Measurements from ENCODE around the gene INHA.

The INHA gene

DNA sequence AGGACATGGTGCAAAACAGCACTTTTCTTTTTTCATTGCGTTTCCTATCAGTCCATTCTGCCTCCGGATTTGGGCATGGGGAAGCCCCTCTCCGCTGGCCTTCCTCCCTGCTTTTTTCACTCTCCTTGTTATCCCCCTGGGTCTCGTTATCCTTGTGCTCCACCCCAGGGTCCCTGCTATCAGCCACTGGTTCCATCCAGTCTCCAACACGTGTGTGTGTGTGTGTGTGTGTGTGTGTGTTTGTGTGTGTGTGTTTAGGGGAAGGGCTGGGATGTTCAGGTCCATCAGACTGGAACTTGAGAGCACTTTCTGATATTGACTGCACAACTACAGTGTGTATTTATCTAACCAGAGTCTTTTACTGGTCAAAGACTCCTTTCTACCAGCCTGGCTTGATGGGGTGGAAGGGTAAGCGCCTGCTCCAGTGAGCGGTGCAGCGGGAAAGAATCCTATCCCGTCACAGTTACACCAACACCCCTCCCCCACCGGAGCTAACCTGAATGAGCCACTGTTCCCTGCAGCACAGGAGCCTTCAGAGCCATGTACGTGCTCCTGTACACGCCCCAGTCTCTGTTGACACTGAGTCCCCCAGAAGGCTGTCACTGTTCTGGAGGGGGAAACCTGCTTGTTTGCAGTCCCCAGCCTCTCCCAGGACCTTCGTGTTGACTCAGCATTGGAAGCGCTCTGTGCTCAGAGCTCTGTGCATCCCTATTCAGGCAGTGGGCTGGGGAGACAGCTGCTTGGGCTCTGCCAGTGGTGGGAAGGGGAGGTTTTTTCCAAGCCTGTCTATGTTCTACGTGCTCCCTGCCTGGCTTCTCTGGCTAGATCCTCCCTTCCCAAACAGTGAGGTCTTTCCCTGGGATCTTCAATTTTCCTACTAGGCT is 4.6 kb downstream of the INHA start:
- DNase-seq, result no peak

DNA sequence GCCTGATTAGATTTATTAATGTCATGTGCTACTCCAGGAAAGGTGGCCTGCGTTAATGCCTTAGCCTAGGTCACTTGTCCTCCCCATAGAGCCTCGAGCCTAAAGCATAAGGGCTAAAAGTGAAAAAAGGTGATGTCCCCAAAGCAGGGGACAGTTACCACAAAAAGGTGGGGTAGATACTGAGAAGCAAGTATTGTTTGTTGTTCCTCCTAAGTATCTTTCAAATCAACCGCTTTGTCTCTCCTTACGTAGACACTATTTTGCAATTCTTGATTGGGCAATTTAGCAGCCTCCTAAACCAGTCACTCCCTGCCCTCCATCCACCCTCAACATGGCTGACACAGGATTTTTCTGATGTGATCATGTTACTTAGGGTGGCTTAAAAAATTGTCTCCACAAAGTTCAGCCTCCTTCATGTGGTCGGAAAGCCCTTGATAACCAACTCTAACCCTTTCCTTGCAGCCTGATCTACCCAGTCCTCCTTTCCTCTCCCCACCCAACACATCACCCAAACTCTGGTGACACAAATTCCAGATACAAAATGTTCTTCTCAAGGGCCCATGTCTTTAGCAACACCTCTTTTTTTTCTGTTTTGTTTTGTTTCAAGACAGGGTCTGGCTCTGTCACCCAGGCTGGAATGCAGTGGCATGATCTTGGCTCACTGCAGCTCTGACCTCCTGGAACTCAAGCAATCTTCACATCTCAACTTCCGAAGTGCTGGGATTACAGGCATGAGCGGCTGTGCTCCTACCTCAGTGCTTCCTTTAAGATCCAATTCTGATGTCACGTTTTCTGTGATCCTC is 6.9 kb downstream of the INHA start:
- no peak for DNase-seq

DNA sequence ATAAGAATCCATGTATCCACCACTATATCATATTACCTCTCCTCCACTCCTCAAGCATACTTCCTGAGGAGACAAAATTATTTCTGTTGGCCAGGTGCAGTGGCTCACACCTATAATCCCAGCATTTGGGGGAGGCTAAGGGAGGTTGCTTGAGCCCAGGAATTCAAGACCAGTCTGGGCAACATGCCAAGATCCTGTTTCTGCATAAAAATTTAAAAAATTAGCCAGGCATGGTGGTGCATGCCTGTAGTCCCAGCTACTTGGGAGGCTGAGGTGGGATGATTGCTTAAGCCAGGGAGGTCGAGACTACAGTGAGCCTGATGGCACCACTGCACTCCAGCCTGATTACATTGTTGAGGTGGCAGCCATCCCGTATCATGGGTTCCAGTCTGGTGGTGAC is 9.2 kb downstream of the INHA start:
- no peak for DNase-seq

DNA sequence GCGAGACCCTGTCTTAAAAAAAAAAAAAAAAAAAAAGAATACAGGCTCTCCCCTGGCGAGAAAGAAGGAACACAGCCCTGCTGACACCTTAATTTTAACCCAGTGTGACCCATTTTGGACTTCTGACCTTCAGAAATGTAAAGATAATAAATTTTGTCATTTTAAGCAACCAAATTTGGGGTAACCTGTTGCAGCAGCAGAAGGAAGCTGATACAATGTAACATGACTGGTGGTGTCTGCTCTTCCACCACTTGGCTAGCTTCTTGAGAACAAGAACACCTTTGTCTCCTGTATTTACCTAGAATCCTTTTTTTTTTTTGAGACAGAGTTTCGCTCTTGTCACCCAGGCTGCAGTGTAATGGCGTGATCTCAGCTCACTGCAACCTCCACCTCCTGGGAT is 19.0 kb downstream of the INHA start:
- no peak for DNase-seq

DNA sequence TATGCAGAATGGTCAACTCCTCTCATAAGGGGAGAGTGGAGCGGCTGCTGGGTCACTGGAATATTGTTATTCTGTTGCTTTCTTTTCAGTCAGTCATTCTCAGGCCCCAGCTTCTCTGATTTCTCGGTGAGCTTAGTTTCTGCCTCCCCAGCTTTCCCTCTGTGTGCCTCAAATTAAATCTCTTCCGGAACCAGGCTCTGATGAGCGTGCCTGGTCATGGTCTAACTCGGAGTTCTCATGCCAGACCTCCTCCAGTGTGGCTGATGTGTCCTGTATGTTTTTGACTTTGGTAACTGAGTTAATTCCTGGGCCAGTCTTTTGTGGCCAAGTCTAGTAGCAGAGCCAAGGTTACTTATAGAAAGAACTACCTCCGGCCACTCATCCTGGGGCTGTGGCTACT is 20.6 kb downstream of the INHA start:
- no peak for DNase-seq

DNA sequence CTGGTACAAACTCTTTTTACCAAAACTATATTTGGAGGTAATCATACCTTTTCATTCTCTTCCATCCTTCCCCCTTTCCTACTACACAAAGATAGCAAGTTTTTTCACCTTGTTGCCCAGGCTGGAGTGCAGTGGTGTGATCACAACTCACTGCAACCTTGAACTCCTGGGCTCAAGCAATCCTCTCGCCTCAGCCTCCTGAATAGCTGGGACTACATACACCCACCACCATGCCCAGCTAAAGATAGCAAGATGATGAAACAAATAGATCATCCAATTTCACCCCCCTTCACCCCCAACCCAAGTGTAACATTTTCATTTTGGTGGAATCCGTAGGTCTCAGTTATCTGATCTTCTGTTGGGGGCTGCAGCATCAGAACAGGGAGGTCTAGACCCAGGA is 21.0 kb downstream of the INHA start:
- DNase-seq, result no peak

DNA sequence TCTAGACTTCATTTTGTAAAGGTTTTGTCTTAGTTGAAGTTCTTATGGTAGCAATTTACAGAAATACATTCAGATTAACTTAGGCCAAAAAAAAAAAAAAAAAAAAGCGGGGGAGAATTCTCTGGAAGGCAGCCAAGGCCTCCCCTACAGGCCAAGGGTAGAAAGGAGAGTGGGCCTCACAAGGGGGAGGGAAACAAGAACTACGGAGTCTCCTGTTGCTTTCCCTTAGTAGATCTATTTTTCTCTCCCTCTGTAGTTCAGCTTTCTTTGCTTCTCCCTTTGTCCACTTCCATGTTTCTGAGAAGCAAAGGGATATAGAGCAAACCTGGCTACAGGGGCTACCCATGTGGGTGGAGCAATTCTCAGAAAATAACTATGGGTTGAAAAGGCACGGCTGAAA is 23.1 kb downstream of the INHA start:
- no peak for DNase-seq

DNA sequence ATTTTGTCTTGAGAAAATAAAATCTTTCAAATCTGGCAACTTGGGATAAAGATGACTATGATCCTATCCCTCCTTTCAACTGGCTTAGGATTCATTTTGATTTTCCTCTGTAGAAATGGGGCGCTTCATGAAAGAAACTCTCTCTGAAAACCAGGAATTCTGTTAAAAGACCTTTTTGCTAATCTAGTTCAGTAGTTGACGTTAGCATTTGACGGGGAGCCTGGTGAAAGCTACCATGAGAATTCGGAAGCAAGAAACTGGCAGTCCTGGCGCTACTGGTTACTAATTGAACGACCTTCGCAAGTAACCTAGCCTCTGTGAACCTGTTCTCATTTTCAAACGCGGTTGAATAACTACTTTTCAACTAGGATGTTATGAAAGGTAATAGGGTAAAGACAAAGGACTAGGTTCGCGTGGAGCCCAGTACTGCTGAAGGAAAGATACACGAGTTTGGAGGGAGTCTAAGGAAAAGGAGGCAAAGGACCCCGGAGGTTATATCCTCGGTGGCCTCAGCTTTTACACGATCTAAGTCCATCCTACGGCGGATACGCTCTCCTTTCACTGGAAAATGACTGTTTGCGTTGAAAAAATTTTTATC is 24.9 kb downstream of the INHA start:
- no peak for DNase-seq

DNA sequence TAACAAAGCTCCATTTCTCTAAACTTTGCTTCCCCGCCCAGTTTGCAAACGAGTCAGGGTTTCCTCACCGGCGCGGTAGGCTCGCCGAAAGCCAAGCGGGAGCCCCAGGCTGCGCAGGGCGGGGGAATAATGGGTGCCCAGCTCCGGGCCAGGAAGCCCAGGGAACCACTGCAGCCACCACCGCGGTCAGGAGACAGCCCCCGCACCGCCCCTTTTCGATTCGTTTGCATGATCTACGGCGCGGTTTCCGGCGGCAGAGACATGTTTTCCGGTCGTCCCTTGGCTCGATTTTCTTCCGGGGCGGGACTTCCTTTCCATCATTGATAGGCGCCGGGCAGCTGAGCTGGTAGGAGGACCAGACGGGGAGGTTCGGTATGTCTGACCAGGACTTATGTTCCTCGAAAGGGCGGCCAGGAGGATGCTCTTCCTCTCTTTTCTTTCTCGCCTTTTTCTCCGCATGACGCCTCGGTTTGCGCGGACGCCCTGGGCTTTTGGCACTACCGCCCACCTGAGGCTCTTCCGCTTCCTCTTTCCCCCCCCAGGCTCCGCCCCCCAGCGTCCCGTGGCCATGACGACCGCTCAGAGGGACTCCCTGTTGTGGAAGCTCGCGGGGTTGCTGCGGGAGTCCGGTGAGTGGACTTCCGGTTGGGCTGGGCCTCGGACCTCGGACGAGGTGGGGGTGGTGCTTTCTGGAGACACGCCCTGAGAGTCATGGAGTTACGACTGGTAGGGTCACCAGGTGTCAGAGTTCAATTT is 25.6 kb downstream of the INHA start, which contains the start of gene STK11IP:
STK11IP (plus strand) TSS at position 306 of the 756 bp plus-strand sequence; CDS start at position 569, 263 bp downstream.
- peak; percentile 91 for DNase-seq

DNA sequence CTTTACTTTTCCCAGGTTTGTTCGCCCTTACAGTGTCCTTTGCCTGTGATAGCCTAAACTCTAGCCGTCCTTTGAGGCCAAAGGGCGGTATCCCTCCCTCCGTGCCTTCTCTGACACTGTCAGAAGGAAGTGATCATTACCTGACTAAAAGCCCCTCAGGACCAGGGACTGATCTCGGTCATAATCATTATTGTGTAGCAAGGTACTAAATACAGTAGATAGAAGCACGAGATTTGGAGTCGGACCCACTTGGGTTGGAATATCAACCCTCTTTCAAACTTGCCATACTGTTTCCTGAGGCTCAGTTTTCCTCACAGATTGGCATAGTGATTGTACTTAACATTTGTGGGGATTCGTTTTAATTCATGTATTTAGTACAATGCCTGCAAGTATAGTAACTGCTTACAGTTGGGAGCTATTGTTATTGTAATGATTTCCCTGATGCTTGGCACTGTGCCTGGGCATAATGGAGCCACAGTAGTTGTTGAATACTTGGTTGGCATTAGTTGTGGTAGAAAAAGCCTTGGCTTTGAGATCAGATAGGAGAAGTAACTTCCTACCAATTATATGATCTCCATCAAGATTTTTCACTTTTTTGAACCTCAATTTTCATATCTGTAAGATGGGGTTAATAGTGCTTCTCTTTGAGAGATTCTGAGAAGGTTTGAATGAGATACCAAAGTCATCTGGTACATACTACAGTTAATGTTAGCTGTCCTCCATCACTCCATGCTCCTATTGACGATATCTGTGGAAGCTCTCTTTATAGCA is 26.4 kb downstream of the INHA start:
- no peak for DNase-seq

DNA sequence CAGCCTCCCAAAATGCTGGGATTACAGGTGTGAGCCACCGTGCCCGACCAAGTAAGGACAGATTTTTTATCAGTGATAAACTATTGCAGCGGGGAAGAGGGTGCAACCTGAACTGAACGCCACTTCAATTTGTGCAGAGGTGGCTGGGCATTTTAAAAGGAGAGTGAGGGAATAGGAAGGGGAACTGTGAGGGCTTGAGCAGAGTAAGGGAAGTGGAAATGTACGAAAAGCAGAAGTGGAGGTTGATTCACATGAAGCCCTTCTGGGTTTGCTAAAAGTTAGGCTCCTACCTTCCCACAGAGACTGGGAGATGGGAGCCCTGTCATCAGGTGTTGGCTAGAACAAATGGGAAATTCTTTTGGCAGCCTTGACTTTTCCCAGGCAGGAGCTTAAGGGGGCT is 31.7 kb downstream of the INHA start:
- DNase-seq, result no peak

DNA sequence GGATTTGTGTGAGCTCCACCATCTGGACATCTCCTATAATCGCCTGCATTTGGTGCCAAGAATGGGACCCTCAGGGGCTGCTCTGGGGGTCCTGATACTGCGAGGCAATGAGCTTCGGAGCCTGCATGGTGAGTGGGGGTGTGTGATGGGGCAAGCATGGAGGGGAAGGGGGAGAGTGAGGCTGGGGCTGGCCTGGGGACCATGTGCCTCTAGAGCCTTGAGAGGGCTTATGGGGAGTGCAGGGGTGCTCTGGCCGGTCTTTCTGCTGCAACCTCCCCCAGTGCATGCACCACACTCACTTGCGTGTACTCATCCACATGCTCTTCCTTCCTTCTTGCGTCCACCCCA is 33.5 kb downstream of the INHA start:
- no peak for DNase-seq

DNA sequence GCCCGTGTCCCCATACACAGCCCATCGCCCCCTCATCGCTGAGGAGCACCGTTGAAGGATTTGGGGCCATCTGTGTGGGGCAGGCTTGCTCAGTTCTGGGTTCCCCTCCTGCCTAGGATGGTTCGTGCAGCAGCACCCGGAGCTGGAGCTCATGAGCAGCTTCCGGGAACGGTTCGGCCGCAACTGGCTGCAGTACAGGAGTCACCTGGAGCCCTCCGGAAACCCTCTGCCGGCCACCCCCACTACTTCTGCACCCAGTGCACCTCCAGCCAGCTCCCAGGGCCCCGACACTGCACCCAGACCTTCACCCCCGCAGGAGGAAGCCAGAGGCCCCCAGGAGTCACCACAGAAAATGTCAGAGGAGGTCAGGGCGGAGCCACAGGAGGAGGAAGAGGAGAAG is 35.8 kb downstream of the INHA start:
- no peak for DNase-seq

DNA sequence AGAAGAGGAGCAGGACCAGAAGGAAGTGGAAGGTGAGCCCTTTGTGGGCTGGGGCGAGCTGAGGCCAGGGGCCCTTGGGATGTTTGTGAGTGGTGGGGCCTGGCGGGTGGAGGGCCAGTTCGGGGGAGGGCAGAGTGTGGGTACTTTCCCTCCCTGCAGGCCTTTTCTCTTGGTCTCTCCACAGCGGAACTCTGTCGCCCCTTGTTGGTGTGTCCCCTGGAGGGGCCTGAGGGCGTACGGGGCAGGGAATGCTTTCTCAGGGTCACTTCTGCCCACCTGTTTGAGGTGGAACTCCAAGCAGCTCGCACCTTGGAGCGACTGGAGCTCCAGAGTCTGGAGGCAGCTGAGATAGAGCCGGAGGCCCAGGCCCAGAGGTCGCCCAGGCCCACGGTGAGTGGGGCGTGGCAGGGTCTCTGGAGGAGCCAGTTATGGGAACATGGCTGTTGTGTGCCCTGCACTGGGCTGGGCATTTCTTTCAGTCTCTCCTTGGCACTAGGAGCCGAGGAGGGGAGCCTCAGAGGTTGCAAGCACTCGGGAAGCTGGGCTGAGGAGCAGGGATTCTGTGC is 36.4 kb downstream of the INHA start:
- no peak for DNase-seq

DNA sequence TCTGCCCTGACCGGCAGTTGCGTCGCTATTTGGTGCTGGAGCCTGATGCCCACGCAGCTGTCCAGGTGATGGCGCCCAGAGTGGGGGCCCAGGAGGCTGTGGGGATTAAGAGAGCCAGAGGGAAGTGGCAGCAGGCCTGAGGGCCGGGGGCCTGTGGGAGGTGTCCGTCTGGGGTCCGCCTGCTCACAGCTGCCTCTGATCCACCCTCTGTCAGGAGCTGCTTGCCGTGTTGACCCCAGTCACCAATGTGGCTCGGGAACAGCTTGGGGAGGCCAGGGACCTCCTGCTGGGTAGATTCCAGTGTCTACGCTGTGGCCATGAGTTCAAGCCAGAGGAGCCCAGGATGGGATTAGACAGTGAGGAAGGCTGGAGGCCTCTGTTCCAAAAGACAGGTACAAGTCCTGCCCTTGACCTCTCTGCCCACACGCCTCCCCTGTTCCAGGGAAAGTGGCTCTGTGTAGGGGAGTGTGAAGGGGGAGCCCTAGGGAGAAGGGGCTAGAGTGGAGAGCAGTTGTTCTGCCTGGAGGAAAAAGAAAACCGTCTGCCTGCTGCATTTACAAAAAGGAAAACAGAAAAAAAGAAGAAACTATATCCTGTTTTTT is 37.1 kb downstream of the INHA start:
- DNase-seq, result no peak

DNA sequence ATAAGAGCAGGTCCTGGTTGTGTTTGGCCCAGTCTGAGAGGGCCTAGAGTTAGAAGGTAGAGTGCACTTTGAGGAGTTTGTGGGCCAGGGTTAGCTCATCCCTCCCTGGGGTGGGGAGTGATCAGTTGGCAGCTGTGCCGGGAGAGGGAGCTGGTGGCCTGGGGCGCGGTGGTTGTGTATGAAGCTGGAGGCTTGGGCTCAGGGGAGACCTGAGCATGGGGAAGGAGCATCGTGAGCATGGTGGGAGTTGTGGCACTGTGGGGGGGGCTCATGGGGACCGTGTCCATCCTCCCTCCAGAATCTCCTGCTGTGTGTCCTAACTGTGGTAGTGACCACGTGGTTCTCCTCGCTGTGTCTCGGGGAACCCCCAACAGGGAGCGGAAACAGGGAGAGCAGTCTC is 39.2 kb downstream of the INHA start:
- no peak for DNase-seq

DNA sequence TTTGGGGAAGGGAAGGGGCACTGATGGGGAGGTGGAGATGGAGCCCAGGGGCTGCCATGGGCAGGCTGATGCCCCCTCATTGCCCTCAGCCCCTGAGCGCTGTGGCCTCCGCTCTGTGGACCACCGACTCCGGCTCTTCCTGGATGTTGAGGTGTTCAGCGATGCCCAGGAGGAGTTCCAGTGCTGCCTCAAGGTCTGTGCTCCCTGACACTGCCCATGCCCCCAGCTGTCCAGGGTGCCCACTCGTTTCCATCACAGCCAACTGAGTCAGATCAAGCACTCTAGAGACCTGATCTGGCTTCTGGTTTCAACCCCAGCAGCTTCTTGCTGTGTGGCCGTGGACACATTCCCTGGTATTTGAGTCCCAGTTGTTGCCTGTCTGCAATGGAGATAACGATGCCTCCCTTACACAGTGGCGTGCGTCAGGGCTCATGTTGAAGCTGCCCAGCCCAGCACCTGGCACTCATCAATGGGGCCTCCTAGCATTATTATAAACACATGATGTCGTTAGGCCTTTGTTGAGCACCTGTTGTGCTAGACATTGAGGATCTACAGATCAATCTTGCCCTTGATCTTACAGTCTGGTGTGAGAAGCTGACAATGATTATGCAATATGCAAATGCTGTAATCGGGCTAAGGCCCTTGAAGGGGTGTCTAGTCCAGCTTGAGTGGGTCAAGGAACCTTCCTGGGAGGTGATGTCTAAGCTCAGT is 39.9 kb downstream of the INHA start:
- DNase-seq, result no peak

DNA sequence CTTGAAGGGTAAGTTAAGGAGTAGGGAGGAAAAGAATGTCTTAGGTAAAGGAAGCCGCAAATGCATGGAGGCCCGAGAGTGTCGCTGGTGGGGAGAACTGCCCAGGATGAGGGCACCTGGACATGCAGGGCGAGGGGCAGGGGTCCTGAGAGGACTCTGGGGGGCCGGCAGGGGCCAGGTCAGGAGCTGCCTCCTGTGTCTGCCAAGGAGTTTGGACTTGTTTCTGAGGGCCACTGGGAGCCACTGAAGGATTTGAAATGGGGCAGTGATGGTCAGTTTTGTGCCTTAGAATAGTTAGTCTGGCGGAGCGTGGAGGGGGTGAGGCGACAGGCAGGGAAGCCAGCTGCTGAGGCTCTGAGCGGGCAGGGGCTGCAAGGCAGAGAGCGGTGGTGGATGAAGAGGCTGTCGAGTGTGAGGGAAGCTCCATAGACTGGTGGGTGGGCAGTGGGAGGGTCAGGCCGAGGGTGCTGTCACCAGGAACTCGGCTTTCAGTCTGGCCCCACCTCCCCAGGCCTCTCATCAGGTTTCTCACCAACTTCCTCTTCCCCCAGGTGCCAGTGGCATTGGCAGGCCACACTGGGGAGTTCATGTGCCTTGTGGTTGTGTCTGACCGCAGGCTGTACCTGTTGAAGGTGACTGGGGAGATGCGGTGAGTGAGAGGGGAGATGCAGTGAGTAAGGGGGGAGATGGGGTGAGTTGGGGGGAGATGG is 40.6 kb downstream of the INHA start:
- DNase-seq, result no peak

DNA sequence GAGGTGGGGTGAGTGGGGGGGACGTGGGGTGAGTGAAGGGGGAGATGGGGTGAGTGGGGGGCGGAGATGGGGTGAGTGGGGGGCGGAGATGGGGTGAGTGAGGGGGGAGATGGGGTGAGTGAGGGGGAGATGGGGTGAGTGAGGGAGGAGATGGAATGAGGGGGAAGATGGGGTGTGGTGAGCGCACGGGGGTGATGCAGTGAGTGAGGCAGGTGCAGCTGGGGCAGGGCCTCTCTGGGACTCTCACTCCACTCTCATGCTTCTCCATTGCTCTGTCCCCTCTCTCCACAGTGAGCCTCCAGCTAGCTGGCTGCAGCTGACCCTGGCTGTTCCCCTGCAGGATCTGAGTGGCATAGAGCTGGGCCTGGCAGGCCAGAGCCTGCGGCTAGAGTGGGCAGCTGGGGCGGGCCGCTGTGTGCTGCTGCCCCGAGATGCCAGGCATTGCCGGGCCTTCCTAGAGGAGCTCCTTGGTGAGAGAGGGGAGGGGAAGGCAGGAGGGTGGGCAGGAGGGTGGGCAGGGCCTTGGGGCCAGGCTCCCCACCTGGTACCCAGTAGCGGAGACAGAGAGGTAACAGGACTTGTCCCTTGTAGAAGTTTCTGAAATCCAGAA is 41.5 kb downstream of the INHA start:
- DNase-seq, result no peak
